Ascending aorta (tissue), 2 donors: Measurements from ENCODE around the gene ZNF644. TPM values are rescaled to one million over a fixed set of nuclear protein-coding genes. Genes with fewer than 3 reads are reported as not detected.
"Not testable (repeated sequence)": the region's sequence is repeated elsewhere in the genome, so short reads cannot be mapped to it uniquely, and the experiment has no call there.

Experiments
- DNase-seq, 2 donors: peaks; one replicate each; pipeline ENCODE4 v3.0.0-alpha.2; 2019; ENCODE audit warnings: low spot score in 2 of 2
- H3K27ac ChIP-seq, 2 donors: fragments of 200-600 bp; sonication (generic); one replicate each; pipeline ENCODE4 v1.5.1; 2016 to 2017; ENCODE audit warnings: mild to moderate bottlenecking in 1 of 2
- H3K27me3 ChIP-seq: fragments of 200-600 bp; sonication (generic); one replicate; pipeline ENCODE4 v1.5.1; 2017
- H3K36me3 ChIP-seq, 2 donors: fragments of 200-600 bp; sonication (generic); one replicate each; pipeline ENCODE4 v1.5.1; 2016
- H3K4me1 ChIP-seq, 2 donors: fragments of 200-600 bp; sonication (generic); one replicate each; pipeline ENCODE4 v1.5.1; 2016 to 2017; ENCODE audit warnings: mild to moderate bottlenecking in 1 of 2
- H3K4me3 ChIP-seq, 2 donors: fragments of 200-600 bp; sonication (generic); one replicate each; pipeline ENCODE4 v1.5.1; 2016 to 2017; ENCODE audit warnings: mild to moderate bottlenecking in 1 of 2
- H3K9me3 ChIP-seq, 2 donors: fragments of 200-600 bp; sonication (generic); one replicate each; pipeline ENCODE4 v1.5.1; 2016
- intact Hi-C: fragments of 100-400 bp; cut with DNase I; formaldehyde crosslinking; loops from one replicate; pipeline ENCODE4 v1.15.1; 2023
- total RNA-seq: library from RNA; depleted of rRNA; stranded (reverse); fragments of >200 nt; gene quantifications from one replicate; pipeline ENCODE4 v1.1.0, GENCODE V29; 2016
- TF ChIP-seq, protein P1 (sequence below), 3 experiments: fragments of 200-600 bp in 2 of 3; fragments of 450-650 bp in 1 of 3; sonication (generic) in 2 of 3; IDR thresholded peaks; one replicate each; pipeline ENCODE4 v1.5.1; 2016 to 2019; ENCODE audit warnings: antibody characterized with exemption in 3 of 3, mild to moderate bottlenecking in 1 of 3, moderate library complexity in 1 of 3

The ZNF644 gene
- total RNA-seq, result 17.1 TPM

DNA sequence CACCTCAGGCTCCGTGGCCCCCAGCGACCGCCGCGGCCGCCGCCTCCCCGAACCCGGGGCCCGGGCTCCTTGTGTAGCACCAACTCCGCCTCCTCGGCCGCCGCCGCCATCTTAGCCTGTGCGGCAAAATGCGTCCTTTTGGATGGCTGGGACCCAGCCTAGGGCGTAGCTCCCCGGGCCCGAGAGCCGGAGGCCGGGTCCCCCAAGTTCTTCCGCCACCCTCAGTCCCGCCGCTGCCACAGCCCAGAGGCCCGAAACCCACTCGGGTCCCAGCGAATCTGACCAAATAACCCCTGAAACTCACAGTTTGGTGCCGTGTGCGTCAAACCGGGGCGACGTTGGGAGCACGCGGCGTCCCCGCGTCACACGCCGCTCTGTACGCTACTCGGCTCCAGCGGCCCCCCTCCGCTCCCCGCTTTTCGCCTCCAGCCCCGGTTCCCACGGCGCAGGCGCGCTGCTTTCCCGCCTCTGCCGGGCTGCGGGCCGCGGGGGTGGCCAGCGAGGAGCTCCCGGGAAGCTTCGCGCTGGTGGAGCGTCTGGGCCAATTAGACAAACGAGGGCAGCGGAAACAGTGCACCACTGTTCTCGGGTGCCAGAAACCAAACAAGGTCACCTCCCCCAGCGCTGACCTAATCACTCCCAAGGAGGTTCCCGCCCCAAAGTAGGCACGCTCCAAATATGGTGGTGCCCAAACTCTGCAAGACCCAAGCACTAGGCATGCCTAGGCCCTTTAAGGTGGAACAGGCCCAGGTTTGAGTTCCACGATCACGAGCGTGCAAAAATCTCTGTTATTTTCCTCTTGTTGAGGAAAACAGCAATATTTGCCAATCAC lies at the start of gene ZNF644:
Gene ZNF644, minus strand, starts transcription at position 350 of the 832 bp plus-strand sequence. CDS start 39,682 bp downstream, outside the sequence.
- Histone ChIP-seq H3K36me3 (no peaks in the 10 kb centered on the region), H3K27me3 (no peaks in the 10 kb centered on the region), H3K9me3 (no peaks in the 10 kb centered on the region), H3K4me3 (peak within 1 kb of the TSS; percentile 72 to 84), H3K4me1 (peaks cover 4 to 13% of the 10 kb centered on the region in 2 donors), H3K27ac (peak within 1 kb of the TSS; percentile 96 to 100)
- intact Hi-C loops, result loop anchor here (2.0 kb wide), 3 partner anchors 55 to 1027 kb away; partner anchors contain the start of gene ZNF326
- TF ChIP-seq, protein P1, sequence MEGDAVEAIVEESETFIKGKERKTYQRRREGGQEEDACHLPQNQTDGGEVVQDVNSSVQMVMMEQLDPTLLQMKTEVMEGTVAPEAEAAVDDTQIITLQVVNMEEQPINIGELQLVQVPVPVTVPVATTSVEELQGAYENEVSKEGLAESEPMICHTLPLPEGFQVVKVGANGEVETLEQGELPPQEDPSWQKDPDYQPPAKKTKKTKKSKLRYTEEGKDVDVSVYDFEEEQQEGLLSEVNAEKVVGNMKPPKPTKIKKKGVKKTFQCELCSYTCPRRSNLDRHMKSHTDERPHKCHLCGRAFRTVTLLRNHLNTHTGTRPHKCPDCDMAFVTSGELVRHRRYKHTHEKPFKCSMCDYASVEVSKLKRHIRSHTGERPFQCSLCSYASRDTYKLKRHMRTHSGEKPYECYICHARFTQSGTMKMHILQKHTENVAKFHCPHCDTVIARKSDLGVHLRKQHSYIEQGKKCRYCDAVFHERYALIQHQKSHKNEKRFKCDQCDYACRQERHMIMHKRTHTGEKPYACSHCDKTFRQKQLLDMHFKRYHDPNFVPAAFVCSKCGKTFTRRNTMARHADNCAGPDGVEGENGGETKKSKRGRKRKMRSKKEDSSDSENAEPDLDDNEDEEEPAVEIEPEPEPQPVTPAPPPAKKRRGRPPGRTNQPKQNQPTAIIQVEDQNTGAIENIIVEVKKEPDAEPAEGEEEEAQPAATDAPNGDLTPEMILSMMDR (IDR thresholded peaks at IDR 0.05), result no peak
- DNase-seq, result peak; percentile 78 to 98

DNA sequence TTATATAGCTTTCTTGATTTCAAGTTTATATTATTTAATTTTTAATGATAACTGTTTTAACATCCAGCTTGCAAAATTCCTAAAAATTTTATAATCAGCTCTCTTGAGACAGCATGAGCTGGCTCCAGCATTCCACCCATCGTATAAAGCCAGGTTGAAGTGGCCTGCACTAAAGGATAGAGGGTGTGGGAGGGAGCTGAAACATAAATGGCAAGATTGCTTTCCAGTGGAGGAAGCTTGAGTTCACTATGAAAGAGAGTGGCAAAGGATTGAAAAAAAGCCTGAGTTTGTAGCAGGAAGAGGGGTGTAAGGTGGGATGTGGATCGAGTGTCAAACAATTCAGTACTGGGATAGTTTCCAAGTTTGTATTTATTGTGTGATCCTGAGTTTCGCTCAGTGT lies 48.5 kb upstream of the ZNF644 start:
- H3K36me3 ChIP-seq, result no peaks in the 10 kb centered on the region
- H3K4me1 ChIP-seq, result no peaks in the 10 kb centered on the region
- intact Hi-C loops, result no loop called here
- no peak overlapping the region for H3K4me3 ChIP-seq
- DNase-seq, result no peak
- H3K27me3 ChIP-seq, result no peaks in the 10 kb centered on the region
- H3K9me3 ChIP-seq, result no peaks in the 10 kb centered on the region
- no peak overlapping the region for H3K27ac ChIP-seq
- TF ChIP-seq, protein P1 (IDR thresholded peaks at IDR 0.05), result no peak

DNA sequence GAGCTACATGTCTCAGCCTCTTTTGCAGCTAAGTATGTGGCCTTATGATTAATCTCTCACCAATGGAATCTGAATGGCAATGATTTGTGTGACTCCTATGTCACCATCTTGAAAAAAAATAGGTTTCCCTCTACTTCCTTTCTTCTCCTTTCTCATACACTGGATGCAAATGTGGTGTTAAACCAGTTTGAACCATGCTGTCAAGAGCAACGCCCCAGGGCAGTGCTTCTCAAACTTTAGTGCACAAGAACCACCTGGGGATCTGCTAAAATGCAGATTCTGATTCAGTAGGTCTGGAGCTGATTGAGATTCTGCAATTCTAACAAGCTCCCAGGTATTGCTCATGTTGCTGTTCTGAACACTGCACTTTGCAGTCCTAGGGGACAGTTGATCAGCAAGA lies 44.7 kb upstream of the ZNF644 start:
- TF ChIP-seq, protein P1 (IDR thresholded peaks at IDR 0.05), result no peak
- H3K4me3 ChIP-seq, result no peak overlapping the region
- no peaks in the 10 kb centered on the region for H3K9me3 ChIP-seq
- no peaks in the 10 kb centered on the region for H3K4me1 ChIP-seq
- DNase-seq, result no peak
- intact Hi-C loops, result no loop called here
- H3K27ac ChIP-seq, result no peak overlapping the region
- H3K36me3 ChIP-seq, result no peaks in the 10 kb centered on the region
- no peaks in the 10 kb centered on the region for H3K27me3 ChIP-seq

- intact Hi-C loops, result no loop called here
- DNase-seq, result no peak
- Histone ChIP-seq H3K36me3 (no peaks in the 10 kb centered on the region), H3K27me3 (no peaks in the 10 kb centered on the region), H3K4me3 (no peak overlapping the region), H3K4me1 (no peaks in the 10 kb centered on the region), H3K9me3 (no peaks in the 10 kb centered on the region), H3K27ac (no peak overlapping the region)
- TF ChIP-seq, protein P1 (IDR thresholded peaks at IDR 0.05), result no peak
Measured at GRCh38 chr1:91065337-91065736, 43.5 kb upstream of the ZNF644 start.

GRCh38 chr1:91063403-91063802 lies 41.6 kb upstream of the ZNF644 start:
- H3K27ac ChIP-seq, H3K9me3 ChIP-seq, H3K4me3 ChIP-seq, DNase-seq, H3K4me1 ChIP-seq, H3K27me3 ChIP-seq, H3K36me3 ChIP-seq, intact Hi-C loops: not testable (repeated sequence)

DNA sequence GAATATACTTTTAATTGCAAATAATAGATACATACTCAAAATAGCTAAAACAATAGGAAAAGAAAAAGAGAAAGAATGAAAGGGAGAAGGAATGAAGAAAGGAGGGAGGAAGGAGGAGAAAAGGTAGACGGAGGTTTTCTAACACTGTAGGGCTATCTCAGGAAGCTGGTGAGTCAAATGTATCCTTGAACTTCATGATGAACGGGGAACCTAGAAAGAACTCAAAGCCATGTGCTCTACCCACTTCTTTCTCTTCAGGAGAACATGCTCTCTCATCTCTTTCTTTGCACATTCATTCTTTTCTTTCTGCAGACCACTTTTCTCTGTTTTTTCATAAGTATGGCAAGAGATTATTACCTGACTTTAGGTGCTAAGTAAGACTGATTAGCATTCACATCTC lies 37.3 kb upstream of the ZNF644 start:
- Histone ChIP-seq H3K4me1 (no peaks in the 10 kb centered on the region), H3K27me3 (no peaks in the 10 kb centered on the region), H3K9me3 (no peaks in the 10 kb centered on the region), H3K27ac (no peak overlapping the region), H3K4me3 (no peak overlapping the region), H3K36me3 (no peaks in the 10 kb centered on the region)
- no peak for DNase-seq
- intact Hi-C loops, result no loop called here
- TF ChIP-seq, protein P1 (IDR thresholded peaks at IDR 0.05), result no peak
